ENCODE measurements around the gene ARMH3.

- TF ChIP-seq GATA2 (IDR thresholded peaks at IDR 0.05; ENCODE audit: low read depth, low read length): no peak
- no peak for TF ChIP-seq GATA3 (IDR thresholded peaks at IDR 0.05; ENCODE audit: low read depth, low read length)
These were observed 83.2 kb downstream of the ARMH3 start for GRCh38 chr10:101972761-101973160.

All from SH-SY5Y (cell line).